HG03095 (cell line): ENCODE measurements around the gene SMCR8.
"Not testable (repeated sequence)": the region's sequence is repeated elsewhere in the genome, so short reads cannot be mapped to it uniquely, and the experiment has no call there.

ENCODE experiments used
- ATAC-seq: cut with Tn5 transposase; IDR thresholded peaks from one replicate; pipeline ENCODE4 v1.9.1; 2021; ENCODE audit warnings: moderate library complexity; ENCODE audit not compliant: unreplicated experiment

Gene SMCR8

GRCh38 chr17:18361837-18362697 is 47.0 kb downstream of the SMCR8 start:
- no peak for ATAC-seq

DNA sequence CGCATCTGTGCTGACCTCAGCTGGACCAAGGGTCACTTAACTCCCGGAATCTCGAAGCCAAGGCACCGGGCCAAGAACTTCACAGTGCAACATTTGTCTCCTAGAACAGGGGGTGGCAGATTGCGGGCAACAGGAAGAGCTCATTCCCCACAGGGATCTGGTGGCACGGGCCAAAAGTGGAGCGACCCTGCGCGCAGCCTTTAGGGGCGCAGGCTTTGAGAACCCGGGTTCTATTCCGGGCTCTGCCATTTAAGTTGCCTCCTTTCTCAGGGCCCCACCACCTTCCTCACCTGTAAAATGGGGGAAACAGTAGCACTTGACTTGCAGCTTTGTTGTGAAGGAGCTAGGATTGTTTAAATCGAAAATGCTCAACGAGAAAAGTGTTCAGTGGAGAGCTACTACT is 47.6 kb downstream of the SMCR8 start:
- no peak for ATAC-seq

DNA sequence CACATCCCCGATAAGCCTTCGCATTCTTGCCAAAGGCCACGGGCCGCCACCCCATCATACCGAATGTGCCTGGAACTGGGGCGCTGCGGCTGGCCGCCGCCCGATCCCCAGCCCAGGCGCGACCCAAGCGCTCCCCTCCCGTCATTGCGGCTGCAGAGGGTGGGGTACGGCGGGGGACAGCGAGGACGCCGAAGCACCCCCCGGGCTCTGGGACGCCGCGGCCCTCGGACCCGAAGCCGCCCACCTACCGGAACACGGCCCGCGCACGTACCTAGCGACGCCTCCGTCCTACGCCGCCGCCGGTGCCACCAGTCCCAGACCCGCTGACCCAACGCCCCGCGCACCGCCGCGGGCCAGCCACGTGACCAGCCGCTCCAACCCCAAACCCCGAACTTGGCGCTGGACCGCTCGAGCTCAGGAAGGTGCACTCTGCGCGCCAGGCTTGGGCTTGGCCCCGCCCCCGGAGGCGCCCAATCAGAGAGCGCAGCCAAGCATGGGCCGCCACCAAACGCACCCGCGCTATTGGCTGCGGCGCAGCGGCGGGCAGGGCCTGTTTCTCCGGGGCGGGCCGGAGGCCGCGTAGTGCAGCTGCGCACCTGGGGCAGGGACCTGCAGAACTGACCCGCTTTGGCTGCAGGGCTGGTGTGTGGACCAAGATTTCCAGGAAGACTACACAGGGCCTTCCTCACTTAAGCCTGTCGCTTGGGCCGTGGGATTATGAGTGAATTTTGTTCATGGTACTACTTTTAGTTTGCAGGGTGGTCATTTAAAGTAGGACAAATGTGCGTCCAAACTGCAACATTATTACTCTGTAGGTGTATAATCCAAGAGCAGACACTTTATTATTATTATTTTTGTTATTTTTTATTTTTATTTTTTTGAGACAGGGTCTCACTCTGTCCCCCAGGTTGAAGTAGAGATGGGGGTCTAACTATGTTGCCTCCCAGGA is 48.3 kb downstream of the SMCR8 start, which contains the start of gene SHMT1:
TSS of gene SHMT1 (minus strand) at position 450 of the 949 bp plus-strand sequence. CDS start 7,569 bp downstream, outside the sequence.
- peak; percentile 97 for ATAC-seq

DNA sequence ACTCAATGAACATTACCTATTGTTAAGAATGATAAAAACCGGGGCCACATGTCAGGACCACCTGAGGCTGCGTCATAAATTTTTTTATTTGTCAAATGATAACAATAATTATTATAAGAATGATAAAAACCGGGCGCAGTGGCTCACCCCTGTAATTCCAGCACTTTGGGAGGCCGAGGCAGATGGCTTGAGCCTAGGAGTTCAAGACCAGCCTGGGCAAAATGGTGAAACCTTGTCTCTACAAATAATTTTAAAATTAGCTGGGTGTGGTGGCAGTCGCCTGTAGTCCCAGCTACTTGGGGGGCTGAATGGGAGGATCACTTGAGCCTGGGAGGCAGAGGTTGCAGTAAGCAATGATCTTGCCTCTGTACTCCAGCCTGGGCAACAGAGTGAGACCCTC is 49.1 kb downstream of the SMCR8 start:
- ATAC-seq = no peak

DNA sequence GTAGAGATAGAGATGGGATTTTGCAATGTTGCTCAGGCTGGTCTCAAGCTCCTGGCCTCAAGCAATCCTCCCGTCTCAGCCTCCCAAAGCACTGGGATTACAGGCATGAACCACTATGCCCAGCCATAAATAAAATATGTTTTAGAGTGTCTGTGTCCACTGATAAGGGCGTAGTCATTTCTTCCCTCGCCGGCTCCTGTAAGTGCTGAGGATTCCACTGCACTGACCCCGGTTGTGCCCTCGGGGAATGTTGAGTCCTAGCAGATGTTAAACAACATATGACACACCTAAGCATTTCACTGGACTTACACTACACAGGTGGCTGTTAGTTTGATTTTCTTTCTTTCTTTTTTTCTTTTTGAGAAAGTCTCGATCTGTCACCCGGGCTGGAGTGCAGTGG is 53.9 kb downstream of the SMCR8 start:
- no peak for ATAC-seq

DNA sequence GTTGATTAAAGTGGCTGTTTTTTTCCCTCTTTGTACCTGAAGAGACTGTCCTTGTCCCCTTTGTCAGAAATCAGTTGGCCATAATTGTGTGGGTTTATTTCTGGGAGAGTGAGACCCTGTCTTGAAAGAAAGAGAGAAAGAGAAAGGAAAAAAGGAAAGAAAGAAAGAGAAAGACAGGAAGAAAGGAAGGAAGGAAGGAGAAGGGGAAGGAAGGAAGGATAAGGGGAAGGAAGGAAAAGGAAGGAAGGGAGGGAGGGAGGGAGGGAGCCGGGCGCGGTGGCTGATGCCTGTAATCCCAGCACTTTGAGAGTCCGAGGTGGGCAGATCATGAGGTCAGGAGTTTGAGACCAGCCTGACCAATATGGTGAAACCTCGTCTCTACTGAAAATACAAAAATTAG is 55.7 kb downstream of the SMCR8 start:
- ATAC-seq = no peak

DNA sequence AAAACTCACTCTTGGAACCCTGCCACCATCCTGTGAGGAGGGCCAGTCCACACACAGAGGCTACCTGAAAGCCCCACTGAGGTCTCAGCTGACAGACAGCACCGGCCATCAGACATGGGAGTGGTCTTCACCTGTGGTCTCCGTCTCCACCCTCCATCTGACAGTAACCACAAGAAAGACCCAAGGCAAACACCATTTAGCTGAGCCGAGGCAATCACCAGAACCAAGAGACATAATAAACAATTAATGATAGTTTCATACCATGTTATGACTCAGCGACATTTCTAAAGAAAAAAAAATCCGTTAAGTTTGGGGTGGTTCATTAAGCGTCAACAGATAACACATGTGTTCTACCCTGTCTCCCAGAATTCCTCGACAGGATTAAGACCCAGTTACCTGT is 56.4 kb downstream of the SMCR8 start:
- no peak for ATAC-seq

GRCh38 chr17:18373181-18373580 is 58.1 kb downstream of the SMCR8 start:
- not testable (repeated sequence) for ATAC-seq

DNA sequence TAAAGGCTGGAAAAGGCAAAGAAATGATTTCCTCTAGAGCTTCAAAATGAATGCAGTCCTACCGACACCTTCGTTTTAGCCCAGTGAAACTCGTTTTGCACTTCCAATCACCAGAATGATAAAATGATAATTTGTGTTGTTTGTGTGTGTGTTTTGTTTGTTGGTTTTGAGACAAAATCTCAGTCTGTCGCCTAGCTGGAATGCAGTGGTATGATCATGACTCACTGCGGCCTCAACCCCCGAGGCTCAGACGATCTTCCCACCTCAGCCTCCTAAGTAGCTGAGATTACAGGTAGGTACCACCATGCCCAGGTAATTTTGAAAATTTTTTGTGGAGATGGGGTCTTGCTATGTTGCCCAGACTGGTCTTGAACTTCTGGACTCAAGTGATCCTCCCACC is 59.1 kb downstream of the SMCR8 start:
- ATAC-seq = no peak
